Activated gamma-delta T cell treated with Interleukin-2 at 50 U/mL for 16 hours (primary cell): ENCODE measurements around the gene ANKRD33B.
"Not testable (repeated sequence)": the region's sequence is repeated elsewhere in the genome, so short reads cannot be mapped to it uniquely, and the experiment has no call there.

Experiments
- DNase-seq: peaks from one replicate; pipeline ENCODE4 v3.0.0-alpha.2; 2020

The ANKRD33B gene

GRCh38 chr5:10623305-10623910 lies 59.5 kb downstream of the ANKRD33B start:
- no peak for DNase-seq

DNA sequence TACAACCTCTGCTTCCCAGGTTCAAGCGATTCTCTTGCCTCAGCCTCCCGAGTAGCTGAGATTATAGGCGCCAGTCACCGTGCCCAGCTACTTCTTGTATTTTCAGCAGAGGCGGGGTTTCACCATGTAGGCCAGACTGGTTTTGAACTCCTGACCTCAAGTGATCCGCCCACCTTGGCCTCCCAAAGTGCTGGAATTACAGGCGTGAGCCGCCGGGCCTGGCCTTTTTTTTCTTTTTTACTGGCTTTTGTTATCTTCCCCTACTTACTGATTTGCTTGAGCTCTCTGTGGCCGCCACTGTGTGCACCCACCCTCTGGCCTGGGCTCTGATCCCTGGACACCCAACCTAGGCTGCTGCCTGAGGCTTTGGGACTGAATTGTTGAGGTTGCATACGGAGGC lies 60.3 kb downstream of the ANKRD33B start:
- no peak for DNase-seq

DNA sequence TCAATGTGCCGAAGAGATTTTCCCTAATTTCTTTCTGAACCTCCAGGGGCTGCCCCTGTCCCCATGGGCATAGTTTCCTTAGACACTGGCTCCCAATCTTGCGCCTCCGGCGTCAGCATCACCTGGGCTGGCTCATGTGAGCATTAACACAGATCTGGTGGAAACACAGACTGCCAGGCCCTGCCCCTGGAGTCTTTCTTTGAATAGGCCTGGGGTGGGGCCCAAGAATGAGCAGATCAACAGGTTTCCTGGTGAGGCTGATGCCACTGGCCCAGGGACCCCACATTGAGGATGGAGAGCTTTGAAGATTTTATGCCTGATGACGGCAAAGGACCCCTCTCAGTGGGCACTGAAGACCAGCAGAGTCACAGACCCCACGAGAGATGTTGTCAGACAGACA lies 60.8 kb downstream of the ANKRD33B start:
- no peak for DNase-seq

- no peak for DNase-seq
Observed at GRCh38 chr5:10625700-10626472, 62.0 kb downstream of the ANKRD33B start.

DNA sequence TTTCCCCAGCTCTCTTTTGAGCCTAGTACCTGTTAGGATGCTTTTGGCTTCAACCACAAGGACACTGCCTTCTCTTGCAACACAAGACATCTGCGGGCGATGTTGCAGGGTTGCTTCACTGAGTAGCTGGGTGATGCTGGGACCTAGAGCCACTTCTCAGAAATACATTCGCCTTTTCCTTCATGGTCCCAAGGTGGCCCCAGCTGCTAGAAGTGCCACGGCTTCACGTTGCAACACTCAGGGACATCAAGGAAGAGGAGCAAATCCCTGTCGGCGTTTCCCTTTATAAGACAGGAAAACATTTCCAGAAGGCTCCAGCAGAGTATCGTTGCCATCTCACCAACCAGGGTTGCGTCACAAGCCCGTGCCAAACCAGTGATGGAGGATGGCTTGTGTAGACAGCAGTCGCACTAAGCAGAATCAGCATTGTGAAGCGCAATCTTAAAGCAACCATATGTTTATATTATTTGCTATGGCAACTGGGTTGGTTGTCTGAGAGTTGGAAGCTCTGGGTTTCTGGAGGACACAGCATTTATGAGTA lies 62.7 kb downstream of the ANKRD33B start:
- no peak for DNase-seq

DNA sequence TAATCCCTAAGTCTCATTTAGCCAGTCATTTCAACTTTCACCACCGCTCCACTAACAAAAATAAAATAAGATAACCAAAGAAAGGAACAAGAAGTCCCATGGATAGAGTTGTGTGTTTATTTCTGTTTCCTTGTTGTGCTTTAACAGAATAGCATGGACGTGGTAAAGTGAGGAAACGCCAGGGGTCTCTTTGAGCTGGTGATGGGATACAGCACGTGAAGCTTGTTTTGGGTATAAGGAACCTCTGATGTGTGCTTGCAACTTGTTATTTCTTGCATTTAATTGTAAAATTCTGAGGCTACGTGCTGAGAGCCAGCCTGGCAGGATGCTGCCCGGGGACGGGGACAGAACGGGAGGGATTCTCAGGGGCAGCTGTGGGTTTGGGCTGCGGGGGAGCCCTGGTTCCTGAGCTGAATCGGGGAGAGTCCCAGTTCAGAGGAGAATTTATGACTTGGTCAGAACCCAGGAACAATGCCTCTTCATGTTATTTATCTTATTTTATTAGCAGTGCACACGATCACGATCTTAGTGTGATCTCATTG lies 63.4 kb downstream of the ANKRD33B start:
- DNase-seq: no peak

DNA sequence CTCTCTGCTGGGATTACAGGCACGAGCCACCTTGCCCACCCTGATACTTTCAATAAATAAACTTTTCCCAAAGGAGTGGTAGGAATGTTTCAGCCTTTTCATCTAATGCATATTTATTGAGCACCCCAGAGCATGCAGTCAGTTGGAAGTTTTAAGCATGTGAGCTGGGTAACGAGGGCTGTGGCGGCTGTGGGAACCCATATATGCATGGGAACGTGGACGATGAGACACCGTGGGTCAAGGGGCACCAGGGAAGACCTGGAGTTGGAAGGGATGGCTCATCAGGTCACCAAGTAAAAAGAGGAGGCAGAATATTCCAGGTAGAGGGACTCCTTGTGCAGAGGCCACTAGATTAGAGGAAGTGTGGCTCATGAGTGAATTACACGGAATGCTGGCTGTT lies 64.7 kb downstream of the ANKRD33B start:
- DNase-seq: no peak

- no peak for DNase-seq
Observed at GRCh38 chr5:10629682-10630081, 65.8 kb downstream of the ANKRD33B start.

- no peak for DNase-seq
Observed at GRCh38 chr5:10630126-10630525, 66.3 kb downstream of the ANKRD33B start.

DNA sequence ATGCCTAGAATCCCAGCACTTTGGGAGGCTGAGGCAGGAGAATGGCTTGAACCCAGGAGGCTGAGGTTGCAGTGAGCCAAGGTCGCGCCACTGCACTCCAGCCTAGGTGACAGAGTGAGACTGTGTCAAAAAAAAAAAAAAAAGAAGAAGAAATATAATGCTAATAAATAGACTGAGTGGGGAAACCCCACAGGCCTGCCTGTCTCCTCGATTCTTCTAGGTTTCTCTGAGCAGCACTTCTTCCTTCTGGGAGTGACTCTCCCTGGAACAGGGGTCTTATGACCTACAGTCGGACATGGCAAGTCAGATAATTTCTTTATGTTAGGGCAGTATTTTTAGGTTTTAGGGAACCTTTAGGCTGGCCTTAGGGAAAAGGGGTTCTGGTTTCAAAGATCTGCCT lies 66.9 kb downstream of the ANKRD33B start:
- not testable (repeated sequence) for DNase-seq

- no peak for DNase-seq
Observed at GRCh38 chr5:10631316-10631996, 67.6 kb downstream of the ANKRD33B start.

GRCh38 chr5:10632110-10632761 lies 68.4 kb downstream of the ANKRD33B start:
- no peak for DNase-seq

GRCh38 chr5:10633271-10634049 lies 69.6 kb downstream of the ANKRD33B start:
- DNase-seq: no peak

DNA sequence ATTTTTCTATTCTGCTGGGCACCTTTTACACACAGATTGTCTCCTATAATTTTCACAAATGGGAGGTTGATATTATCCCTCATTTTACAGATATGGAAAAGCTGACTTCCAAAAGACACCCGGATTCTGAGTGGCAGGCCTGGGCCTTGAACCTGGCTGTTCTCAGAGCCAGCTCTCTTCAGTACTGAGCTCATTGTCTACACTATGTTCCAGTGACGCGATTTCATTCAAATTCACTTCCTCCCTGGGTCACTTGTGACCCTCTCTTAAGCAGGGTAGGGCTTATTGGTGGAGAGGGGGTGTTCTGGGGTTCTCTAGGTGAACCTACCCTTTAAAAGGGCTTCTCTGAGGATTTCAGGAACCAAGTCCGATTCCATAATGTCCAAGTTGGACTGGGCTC lies 70.2 kb downstream of the ANKRD33B start:
- no peak for DNase-seq

GRCh38 chr5:10634562-10634961 lies 70.7 kb downstream of the ANKRD33B start:
- DNase-seq: no peak

DNA sequence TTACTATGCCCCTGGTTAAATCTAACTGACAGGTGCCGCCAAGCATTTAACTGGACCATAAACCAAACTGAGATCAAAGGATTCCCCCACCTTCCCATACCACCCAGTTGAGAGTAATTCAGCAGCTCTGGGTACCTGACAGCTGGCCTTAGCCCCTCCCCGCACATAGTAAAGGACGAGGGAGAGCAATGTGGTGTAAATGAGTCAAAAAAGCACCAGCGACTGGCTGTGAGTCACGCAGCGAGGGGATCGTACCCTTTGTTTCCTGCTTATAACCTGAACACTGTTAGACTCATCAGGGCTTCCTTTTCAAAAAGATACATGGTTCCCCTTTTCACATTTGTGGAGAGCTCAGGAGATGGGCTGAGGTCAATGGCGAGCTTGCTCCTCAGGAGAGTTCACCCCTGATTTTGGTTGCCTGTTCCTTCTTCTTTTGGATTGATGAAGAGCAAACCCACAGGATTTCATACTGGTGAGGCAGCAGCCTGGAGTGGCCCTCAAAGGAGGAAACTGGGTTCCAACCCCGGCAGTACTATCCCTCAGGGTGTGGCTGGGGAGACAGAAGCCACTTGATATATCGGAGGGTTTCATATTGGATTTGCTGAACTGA lies 71.5 kb downstream of the ANKRD33B start:
- DNase-seq: no peak

DNA sequence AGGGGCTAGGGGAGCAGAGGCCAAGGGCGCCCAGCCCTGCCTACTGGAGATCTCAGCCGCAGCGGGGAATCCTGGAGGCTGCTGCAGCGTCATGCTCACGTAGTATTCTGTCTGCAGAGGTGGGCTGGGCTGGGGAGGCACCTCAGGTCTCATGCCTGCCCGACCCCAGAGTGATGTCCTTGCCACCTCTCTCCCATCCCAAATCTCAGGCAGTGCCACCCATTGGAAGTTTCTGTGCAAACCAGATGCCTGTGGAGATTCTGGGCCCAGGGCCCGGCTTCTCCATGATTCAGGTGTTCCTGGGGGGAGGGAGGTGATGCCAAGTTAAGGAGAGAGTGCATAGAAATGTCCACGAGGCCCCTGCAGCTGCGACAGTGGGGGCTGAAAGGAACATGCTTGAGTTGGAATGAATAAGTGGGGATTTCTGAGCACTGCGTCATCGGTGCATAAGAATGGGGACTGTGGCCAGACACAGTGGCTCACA lies 72.0 kb downstream of the ANKRD33B start:
- DNase-seq: no peak

GRCh38 chr5:10636363-10637142 lies 72.7 kb downstream of the ANKRD33B start:
- no peak for DNase-seq

- no peak for DNase-seq
Observed at GRCh38 chr5:10637944-10638343, 74.1 kb downstream of the ANKRD33B start.

DNA sequence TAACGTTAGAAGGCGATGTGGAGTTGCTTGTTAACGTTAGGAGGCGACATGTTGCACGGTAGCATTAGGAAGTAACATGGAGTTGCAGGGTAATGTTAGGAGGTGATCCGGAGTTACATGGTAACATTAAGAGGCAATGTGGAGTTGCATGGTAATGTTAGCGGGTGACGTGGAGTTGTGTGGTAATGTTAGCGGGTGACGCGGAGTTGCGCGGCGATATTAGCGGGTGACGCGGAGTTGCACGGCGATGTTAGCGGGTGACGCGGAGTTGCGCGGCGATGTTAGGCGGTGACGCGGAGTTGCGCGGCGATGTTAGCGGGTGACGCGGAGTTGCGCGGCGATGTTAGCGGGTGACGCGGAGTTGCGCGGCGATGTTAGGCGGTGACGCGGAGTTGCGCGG lies 74.9 kb downstream of the ANKRD33B start:
- not testable (repeated sequence) for DNase-seq
